ENCODE measurements around the gene TMEM132E. TPM values are rescaled to one million over a fixed set of nuclear protein-coding genes. Genes with fewer than 3 reads are reported as not detected.
A peak's percentile ranks its signal among the peaks of the same experiment; 100 is the strongest.

The TMEM132E gene
- total RNA-seq, 1 experiment from 2014 or later = not detected

GRCh38 chr17:34567691-34568465, 11.5 kb upstream of the TMEM132E start:
- peak; percentile 29 for DNase-seq (ENCODE audit: low read depth)

GRCh38 chr17:34568953-34569352, 10.4 kb upstream of the TMEM132E start:
- no peak for DNase-seq (ENCODE audit: low read depth)

- DNase-seq (ENCODE audit: low read depth) = no peak
These were observed 9.8 kb upstream of the TMEM132E start for GRCh38 chr17:34569591-34569990.

- no peak for DNase-seq (ENCODE audit: low read depth)
These were observed 8.9 kb upstream of the TMEM132E start for GRCh38 chr17:34570506-34570905.

- DNase-seq (ENCODE audit: low read depth) = no peak
These were observed 7.8 kb upstream of the TMEM132E start for GRCh38 chr17:34571428-34572130.

- DNase-seq (ENCODE audit: low read depth) = no peak
These were observed 6.9 kb upstream of the TMEM132E start for GRCh38 chr17:34572483-34572882.

GRCh38 chr17:34575182-34575581, 4.2 kb upstream of the TMEM132E start:
- no peak for DNase-seq (ENCODE audit: low read depth)

- DNase-seq (ENCODE audit: low read depth) = no peak
These were observed 1.4 kb upstream of the TMEM132E start for GRCh38 chr17:34578016-34578415.

- DNase-seq (ENCODE audit: low read depth) = no peak
These were observed 746 bp upstream of the TMEM132E start for GRCh38 chr17:34578656-34579016.

- no peak for DNase-seq (ENCODE audit: low read depth)
These were observed 750 bp downstream of the TMEM132E start for GRCh38 chr17:34579979-34580684.

- DNase-seq (ENCODE audit: low read depth) = no peak
These were observed 1.5 kb downstream of the TMEM132E start for GRCh38 chr17:34580685-34581445.

GRCh38 chr17:34581446-34582184, 2.2 kb downstream of the TMEM132E start:
- DNase-seq (ENCODE audit: low read depth) = no peak

- no peak for DNase-seq (ENCODE audit: low read depth)
These were observed 3.0 kb downstream of the TMEM132E start for GRCh38 chr17:34582185-34582900.

GRCh38 chr17:34582901-34583245, 3.5 kb downstream of the TMEM132E start:
- DNase-seq (ENCODE audit: low read depth) = no peak

GRCh38 chr17:34584805-34585416, 5.5 kb downstream of the TMEM132E start:
- DNase-seq (ENCODE audit: low read depth) = peak; percentile 36

GRCh38 chr17:34586346-34586846, 7.0 kb downstream of the TMEM132E start:
- no peak for DNase-seq (ENCODE audit: low read depth)

GRCh38 chr17:34588266-34588665, 8.9 kb downstream of the TMEM132E start:
- no peak for DNase-seq (ENCODE audit: low read depth)

GRCh38 chr17:34589120-34589965, 10.0 kb downstream of the TMEM132E start:
- no peak for DNase-seq (ENCODE audit: low read depth)

GRCh38 chr17:34592002-34592401, 12.6 kb downstream of the TMEM132E start:
- no peak for DNase-seq (ENCODE audit: low read depth)
